Activated CD4-positive, CD25-positive, alpha-beta regulatory T cell treated with anti-CD3 and anti-CD28 coated beads, Interleukin-2, amount 50 U/mL, for 24 hours (primary cell): ENCODE results near the gene WIPI1.
"Not testable (repeated sequence)": the region's sequence is repeated elsewhere in the genome, so short reads cannot be mapped to it uniquely, and the experiment has no call there.

Experiments
- ATAC-seq, 2 donors: fragments of 150-1000 bp; cut with Tn5 transposase; one replicate each; pipeline ENCODE4 v1.10.0; 2021; ENCODE audit warnings: mild to moderate bottlenecking in 1 of 2, moderate library complexity in 1 of 2

The WIPI1 gene

DNA sequence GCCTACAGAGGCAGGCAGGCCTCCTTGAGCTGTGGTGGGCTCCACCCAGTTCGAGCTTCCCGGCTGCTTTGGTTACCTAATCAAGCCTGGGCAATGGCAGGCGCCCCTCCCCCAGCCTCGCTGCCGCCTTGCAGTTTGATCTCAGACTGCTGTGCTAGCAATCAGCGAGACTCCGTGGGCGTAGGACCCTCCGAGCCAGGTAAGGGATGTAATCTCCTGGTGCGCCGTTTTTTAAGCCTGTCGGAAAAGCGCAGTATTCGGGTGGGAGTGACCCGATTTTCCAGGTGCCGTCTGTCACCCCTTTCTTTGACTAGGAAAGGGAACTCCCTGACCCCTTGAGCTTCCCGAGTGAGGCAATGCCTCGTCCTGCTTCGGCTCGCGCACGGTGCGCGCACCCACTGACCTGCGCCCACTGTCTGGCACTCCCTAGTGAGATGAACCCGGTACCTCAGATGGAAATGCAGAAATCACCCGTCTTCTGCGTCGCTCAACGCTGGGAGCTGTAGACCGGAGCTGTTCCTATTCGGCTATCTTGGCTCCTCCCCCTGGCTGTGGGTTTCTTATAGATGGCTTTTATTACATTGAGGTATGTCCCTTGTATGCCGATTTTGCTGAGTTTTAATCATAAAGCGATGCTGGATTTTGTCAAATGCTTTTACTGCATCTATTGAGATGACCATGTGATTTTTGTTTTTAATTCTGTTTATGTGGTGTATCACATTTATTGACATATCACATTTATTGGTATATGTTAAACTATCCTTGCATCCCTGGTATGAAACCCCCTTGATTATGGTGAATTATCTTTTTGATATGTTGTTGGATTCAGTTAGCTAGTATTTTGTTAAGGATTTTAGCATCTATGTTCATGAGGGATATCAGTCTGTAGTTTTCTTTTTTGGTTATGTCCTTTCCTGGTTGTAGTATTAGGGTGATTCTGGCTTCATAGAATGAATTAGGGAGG, 43.4 kb downstream of the WIPI1 start:
- ATAC-seq: peak in 1 of 2 donors; percentile 75

DNA sequence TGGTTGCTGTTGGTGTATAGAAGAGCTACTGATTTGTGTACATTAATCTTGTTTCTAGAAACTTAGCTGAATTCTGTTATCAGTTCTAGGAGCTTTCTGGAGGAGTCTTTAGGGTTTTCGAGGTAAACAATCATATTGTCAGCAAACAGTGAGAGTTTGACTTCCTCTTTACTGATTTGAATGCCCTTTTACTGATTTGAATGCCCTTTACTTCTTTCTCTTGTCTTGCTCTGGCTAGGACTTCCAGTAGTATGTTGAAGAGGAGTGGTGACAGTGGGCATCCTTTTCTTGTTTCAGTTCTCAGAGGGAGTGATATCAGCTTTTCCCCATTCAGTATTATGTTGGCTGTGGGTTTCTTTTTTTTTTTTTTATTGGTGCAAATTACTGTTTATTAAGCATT, 49.6 kb downstream of the WIPI1 start:
- ATAC-seq: not testable (repeated sequence)

DNA sequence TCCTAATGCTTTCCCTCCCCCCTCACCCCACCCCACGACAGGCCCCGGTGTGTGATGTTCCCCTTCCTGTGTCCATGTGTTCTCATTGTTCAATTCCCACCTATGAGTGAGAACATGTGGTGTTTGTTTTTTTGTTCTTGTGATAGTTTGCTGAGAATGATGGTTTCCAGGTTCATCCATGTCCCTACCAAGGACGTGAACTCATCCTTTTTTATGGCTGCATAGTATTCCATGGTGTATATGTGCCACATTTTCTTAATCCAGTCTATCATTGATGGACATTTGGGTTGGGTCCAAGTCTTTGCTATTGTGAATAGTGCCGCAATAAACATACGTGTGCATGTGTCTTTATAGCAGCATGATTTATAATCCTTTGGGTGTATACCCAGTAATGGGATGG, 53.5 kb downstream of the WIPI1 start:
- not testable (repeated sequence) for ATAC-seq

DNA sequence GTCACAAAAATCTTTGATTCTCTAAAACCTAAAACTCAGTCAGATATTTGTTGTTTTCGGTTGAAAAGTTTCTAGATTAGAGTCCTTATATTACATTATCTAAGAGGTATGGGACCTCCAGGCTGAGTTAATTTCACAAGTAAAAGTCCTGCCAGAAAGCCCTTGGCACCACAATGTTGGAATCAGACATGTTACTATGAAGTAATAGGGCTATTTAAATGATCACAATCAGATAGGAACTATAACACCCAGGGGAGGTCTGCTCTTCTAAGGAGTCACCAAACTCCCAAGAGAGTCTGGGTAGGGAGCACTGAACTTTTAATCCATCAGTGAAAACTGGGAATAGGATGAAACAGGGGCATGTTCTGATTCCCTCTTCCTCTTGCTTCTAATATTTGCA, 54.2 kb downstream of the WIPI1 start:
- no peak for ATAC-seq

DNA sequence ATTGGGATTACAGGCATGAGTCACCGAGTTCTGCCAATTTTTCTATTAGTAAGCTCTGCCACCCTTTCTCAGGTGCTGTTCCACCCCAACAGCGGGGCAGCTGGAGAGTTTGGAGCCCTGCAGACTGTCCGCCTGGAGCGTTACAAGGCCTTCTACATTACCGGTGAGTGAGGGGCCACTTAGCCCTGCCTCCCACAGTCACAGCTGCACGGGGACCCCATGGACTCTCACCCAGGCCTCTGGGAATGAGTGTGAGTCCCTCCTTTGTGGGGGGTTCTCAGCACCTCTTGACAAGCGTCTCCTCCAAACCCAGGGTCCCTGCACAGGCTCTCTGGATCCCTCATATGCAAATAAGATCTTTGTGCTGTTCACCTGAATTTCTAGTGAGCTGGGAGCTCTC, 56.0 kb downstream of the WIPI1 start:
- no peak for ATAC-seq

DNA sequence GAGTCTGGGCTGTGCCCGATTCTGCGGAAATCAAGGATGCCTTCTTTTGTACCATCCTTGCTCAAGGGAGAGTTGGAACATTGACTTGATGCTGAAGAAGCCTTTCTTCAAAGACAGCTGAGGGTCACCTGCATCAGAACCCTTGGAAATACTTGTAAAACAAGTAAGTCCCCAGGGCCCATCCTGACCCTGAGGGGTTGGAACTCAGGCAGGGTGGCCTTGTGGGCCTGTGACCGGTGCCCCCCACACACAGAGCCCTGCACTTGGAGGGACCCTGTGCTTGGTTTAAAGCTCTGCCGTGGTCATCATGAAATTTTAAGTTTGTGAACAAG, 56.9 kb downstream of the WIPI1 start:
- no peak for ATAC-seq

DNA sequence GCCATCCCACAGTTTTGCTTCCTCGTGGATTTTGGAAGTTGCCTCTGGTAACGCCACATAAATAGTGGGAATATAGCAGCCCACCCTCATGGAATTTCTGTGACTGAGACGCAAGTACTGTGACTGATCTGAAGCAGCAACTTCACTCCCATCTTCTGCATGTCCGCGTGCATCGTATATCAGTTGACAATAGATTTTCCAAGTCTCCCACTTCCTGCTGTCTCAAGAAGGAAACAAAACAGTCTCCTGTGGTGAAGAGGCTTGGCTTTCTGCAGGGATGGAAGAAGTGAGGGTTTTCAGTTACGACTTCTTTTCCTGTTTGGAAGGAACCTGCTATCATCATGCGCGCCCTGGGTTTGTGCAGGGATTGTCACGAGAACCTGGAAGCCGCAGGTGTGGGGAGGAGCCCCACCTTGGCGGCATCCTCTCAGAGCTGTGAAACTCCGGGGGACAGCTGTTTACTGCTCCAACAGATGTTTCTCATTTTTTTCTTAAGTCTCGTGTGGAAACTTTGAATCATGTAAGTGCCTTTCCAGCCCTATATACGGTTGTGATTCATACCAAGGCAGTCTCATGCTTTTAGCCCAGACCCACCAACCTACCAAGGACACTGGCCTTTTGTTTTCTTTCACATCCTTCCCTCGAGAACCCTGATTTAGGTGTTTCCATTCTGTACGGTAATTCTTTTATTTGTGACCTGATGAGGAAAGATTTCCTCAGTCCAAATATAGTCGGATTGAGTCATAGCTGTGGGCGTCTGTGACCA, 57.5 kb downstream of the WIPI1 start:
- peak; percentile 81 to 86 for ATAC-seq

DNA sequence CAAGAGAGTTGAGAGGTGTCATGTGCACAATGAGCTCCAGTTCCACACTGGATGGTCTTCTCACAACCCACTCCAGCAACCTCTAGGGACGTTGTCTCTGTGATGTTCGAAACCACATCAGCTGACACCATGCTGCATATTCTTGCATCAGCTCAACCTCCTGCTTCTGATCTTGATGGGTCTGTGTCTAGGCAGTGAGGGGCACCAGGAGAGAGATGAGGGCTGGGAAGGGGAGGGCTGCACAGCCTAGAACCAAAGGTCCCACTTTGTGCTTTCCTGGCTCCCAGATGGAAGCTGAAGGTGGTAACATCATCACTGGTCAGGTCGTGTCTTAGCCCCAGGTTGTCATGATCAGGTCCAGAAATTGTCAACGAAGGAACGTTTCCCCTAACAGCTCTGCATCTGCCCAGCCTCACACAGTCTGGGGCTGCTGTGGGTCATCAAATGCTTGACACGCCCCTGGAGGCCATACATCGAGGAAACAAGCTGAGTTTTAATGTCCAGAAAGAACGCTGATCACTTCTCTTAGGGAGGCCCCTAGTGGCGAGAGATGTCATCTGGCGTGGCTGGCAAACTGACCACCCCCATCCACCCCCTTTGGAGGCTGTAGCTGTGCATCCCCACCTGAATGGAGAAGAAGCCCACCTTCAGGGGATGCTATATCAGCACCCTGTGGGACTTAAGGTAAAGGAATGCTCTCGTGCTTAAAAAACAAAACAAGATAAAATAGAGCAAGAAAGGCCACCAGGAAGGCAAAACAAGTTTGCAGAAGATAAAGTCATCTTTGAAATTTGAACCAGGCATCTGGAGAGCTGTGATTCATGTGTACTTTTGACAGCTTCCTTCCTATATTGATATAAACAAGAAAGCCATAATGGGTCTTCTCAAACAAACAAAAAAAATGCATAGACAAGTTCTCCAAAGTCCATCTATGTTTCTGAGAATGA, 58.3 kb downstream of the WIPI1 start:
- ATAC-seq: peak in 1 of 2 donors; percentile 33

DNA sequence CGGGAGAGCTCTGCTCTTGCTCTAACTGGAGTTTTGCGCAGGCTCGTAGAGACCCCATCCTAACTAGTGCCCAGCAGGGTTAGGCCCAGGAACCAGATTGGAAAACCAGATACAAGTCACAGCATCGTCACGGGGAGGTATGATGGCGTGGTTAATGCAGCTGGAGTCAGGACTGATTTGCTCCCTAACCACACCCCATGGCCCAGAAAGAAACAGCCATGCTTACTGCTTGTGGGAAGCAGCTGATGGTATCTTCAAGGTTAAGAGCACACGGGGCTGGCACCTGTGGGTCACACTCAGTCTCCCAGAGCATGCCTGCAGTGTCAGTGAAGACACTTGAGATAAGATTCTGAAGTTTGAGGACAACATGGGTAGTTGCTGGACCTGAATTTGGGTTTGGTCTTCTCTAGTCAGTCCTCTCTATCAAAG, 60.2 kb downstream of the WIPI1 start:
- ATAC-seq: no peak

DNA sequence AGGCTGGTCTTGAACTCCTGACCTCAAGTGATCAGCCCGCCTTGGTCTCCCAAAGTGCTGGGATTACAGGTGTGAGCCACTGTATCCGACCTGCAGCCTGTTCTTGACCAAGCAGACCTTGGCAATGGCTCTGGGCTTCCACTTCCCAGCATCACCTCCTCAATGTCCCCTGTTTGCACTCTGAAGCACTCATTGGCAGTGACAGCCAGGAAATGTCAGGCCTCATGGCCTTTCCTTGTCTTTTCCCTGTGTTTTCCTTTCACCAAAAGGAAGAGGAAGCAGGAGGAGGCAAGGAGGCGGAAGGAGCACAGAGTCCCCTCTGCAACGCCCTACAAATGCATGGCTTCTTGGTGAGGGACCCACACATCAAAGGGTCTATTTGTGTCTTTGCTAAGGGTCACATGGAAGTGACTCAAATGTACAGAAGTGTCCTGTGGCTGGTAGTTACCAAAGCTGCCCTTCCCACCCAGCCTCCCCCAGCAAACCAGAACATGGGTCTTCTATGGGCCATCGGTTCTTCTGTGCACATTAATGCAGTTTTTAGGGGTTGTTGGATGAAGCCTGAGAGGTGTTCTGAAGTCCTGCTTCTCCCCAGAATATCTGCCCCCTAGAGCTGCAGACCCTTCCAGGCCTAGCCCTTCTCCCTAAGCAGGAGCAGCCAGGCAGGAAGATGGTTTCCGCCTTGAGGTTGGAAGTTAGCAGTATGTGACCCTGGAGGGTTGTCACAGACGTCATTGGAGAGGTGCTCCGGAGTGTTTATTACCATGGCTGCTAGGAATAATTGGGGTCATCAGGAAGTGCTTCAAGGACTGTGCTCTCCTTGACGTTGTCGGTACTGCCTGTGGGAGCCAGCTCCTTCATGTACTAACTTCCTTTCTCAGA, 60.8 kb downstream of the WIPI1 start:
- ATAC-seq: no peak

DNA sequence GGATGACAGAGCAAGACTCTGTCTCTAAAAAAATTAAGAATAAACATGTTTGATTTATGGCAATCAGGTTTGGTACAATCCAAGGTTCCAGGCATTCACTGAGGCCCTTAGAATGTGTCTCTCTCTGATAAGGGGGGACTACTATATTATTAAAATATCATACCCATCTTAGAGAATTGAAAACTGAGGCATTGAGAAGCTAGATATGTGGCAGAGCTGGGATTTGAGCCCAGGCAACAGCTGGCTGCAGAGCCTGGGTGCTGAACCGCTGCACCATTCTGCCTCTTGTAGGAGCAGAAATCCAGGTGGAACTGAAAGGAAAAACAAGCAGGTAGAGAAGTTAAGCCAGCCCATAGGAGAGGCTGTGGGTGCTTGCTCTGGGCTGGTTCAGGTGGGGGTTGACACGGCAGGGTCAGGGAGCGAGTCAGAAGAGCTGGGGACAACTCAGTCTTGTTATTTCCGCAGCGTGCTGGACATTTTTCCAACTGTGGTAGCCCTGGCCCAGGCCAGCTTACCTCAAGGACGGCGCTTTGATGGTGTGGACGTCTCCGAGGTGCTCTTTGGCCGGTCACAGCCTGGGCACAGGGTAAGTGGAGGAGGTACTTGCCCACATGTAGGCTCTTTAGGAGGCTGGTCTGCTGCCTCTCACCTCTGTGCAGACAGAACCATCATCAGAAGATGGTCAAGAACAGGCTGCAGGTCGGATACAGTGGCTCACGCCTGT, 62.5 kb downstream of the WIPI1 start:
- no peak for ATAC-seq

DNA sequence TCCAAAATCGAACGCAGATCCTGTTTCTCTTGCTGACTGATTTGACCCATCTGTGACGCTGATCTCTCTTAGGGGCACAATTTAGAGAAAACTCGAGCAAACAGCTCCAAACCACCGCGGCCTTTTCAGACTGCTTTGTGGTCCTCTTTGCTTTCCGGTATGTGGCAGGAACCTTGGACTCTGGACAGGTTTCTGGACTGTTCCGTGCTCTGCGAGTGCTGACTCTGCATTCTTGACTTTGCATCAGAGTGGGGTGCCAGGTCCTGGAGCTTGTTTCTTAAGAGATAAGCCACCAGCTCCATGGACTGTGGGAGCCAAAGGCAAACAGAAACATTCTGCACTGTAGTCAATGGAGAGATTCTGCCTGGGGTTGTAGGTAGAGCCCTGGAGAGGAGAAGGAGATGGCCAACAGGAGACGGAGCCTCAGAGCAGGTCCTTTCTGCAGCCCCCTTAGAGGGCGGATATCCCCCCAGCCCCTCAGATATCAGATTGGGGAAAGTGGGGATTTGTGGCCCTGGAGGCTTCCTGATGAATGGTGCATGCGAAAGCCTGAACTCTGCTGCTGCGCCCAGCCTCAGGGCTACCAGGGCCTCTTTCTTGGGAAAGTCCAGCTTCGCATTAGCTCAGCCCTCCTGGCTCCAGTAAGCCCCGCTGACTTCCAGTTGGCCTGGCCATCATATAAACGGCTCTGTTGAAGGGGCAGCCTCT, 65.6 kb downstream of the WIPI1 start:
- no peak for ATAC-seq

DNA sequence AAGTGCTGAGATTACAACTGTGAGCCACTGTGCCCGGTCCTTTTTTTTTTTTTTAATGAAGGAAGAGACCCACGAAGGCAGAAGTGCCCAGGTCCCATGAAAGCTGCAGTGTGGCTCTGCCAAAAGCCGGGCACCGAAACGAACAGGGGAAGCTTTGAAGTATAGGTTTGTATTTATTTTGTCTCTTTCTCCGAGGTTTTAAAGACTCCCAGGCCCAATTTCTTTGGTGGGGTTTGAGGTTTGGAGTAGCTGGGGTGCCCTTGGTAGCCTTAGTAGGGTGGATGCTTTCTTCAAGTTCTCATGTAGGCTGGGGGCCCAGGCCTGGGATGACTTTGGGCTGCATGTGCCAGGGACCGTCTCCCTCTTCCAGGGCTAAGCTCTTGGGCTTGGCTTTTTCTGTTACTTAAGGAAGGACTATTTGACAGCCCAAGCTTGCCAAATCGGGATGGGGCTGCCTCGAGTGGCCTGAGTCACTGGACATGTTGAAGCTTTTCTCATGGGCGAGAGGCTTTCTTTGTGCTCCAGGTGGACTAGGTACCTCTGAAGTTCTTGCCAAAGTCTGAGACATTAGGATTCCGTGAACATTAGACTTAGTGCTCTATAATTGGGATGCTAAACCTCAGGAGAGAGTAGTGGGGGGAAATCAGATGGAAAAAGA, 66.3 kb downstream of the WIPI1 start:
- ATAC-seq: no peak

DNA sequence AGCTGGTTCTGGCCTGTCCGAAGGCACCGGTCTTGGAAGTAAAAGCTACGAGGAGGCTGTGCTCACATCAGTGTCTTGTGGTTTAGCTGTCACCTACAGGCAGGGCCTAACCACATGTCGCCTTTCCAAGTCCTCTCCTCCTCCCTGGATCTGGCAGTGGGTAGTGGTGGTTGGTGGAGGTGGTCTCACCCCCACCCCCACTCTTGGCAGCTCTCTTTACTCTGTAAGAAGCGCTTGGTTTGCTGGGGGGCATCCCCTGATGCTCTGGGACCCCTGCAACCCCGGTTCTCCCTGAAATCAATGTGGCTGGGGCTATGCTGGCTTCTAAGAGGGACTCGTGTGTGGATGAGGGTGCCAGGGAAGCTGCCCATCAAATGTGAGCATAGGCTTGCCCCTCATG, 68.3 kb downstream of the WIPI1 start:
- ATAC-seq: no peak

DNA sequence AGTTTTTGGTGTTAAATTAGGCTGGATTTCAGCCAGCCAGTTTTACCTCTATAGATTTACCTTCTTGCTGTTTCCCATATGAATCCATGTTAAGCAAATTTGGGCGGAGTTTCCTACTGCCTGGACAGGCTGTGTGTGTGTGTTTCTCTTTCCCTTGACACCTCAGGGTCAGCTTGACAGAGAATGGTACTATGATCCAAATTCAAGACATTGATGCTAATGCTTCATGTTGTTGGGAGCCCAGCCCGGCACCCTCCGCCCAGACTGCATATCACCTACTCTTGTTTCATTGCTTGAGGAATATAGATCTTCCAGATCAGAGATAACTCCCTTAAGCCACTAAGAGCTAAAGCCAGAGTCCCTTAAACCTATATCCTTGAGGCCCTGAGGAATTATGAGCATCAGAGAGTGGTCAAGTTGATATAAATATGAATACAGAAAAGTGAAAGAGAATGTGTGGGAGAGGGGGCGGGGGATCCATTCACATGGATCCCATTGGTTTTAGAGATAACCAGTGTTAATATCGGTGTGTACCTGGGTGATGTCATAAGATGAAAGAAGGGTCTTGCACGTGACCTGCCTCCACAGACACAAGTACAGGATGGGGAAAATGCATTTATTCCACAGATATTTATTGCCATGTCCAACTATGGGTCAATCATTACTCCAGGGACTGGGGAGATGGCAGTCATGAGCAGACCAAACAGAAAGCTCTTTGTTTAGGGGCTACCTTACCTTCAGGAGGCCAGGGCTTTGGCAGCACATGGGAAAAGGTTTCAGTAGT, 69.7 kb downstream of the WIPI1 start:
- ATAC-seq: no peak

DNA sequence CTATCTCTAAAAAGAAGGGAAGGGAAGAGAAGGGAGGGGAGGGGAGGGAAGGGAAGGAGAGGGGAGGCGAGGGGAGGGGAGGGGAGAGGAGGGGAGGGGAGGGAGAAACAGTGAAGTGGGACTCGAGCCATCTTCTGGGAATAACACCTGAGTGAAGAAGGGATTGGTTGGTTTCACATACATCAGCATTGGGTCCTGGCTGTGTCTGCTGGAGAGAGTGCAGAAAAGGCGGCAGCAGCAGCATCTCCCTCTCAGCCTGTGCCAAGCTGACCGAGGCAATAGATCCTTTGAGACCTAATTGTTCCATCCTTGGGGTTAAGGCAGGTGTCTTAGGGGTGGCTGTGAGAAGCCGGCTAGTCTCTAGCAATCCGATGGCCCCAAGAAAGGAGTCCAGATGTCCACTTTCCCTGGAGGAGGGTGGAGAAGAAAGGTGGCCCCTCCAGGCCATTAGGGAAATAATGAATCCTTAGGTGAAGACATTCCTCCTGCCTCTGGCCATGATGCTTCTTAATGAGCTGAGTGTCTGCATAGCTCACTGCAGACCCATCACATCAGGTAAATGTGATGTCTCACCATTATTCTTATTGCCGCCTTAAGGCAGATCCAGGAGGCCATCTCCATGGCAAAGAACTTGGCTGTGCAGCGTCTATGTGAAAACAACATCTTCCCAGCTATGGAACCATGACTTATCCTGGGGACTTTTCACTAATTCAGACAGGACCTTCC, 71.6 kb downstream of the WIPI1 start:
- no peak for ATAC-seq

DNA sequence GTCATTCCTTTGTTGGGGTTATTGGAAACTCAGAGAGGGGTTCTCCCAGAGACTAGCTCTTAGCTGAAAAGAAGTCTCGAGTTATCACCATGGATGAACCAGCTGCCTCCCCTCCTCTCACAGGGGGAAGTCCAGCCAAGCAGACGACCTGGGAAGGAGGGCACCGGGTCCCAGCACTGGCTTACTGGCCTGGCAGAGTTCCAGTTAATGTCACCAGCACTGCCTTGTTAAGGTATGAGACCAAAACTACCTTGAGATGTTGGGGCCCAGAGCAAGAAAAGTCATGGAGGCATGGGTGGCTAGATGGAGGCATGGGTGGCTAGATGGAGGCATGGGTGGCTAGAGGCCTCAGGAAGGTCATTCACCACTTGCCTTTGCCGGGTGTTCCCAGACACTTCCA, 72.4 kb downstream of the WIPI1 start:
- no peak for ATAC-seq

DNA sequence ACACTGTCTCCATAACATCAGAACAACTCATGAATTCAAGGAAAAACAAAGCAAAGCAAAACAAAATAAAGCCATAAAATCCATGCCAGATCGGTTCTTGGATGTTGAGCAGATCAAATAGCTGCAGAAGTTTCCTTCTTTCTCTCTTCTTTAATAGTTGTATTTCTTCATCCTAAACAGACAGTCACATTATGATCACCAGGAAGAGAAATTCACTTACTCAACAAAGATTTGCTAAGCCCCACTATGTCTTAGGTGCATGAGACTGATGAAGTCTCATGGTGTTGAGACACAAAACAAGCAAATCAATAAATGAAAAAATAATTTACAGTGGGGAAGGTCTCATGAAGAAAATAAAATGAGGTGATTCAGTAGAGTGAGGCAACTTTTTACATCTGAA, 72.8 kb downstream of the WIPI1 start:
- ATAC-seq: no peak
